Neural cell (in vitro differentiated cells): ENCODE measurements around the gene LRRC42. TPM values are rescaled to one million over a fixed set of nuclear protein-coding genes. Genes with fewer than 3 reads are reported as not detected.

Experiments used
- H2AFZ ChIP-seq: fragments of 200-600, 300-800 bp; sonication (generic), shearing (Covaris generic); 2 replicates; pipeline ENCODE4 v1.6.0; 2014; ENCODE audit warnings: low read depth, mild to moderate bottlenecking, antibody characterized with exemption, low read length, moderate library complexity
- H3F3A ChIP-seq: fragments of 200-600 bp; shearing (Covaris generic); 2 replicates; pipeline ENCODE4 v1.6.1; 2016; ENCODE audit warnings: mild to moderate bottlenecking, moderate library complexity, mixed read lengths, antibody characterized with exemption, low read length; ENCODE audit not compliant: insufficient read depth, poor library complexity, severe bottlenecking
- H3K27ac ChIP-seq: fragments of 200-600, 300-800 bp; sonication (generic), shearing (Covaris generic); 2 replicates; pipeline ENCODE4 v1.5.1; 2014; ENCODE audit warnings: mild to moderate bottlenecking, low read length, moderate library complexity
- H3K27me3 ChIP-seq: fragments of 300-800, 200-600 bp; sonication (generic), shearing (Covaris generic); 2 replicates; pipeline ENCODE4 v1.6.0; 2014; ENCODE audit warnings: mild to moderate bottlenecking, low read depth, low read length, moderate library complexity; ENCODE audit not compliant: insufficient read depth
- H3K36me3 ChIP-seq: fragments of 300-800, 200-600 bp; sonication (generic), shearing (Covaris generic); 2 replicates; pipeline ENCODE4 v1.5.1; 2014; ENCODE audit warnings: mild to moderate bottlenecking, antibody characterized with exemption, low read length, moderate library complexity; ENCODE audit not compliant: insufficient read depth
- H3K4me2 ChIP-seq: fragments of 300-800, 200-600 bp; sonication (generic), shearing (Covaris generic); 2 replicates; pipeline ENCODE4 v1.6.0; 2014; ENCODE audit warnings: mild to moderate bottlenecking, low read length
- H3K4me3 ChIP-seq: fragments of 300-800, 200-600 bp; sonication (generic), shearing (Covaris generic); 2 replicates; pipeline ENCODE4 v1.5.1; 2014; ENCODE audit warnings: mild to moderate bottlenecking, low read length, moderate library complexity
- H3K79me2 ChIP-seq: fragments of 200-600 bp; shearing (Covaris generic); replicated peaks from 2 replicates; pipeline ENCODE4 v1.6.0; 2014; ENCODE audit warnings: mild to moderate bottlenecking, low read length, moderate library complexity; ENCODE audit not compliant: insufficient read depth
- H3K9ac ChIP-seq: fragments of 300-800, 200-600 bp; sonication (generic), shearing (Covaris generic); 2 replicates; pipeline ENCODE4 v1.6.1; 2016; ENCODE audit warnings: mild to moderate bottlenecking, low read length, mixed read lengths
- H3K9me2 ChIP-seq: fragments of 200-600 bp; shearing (Covaris generic); 2 replicates; pipeline ENCODE4 v1.6.1; 2016; ENCODE audit warnings: mild to moderate bottlenecking, low read length, mixed read lengths; ENCODE audit not compliant: insufficient read depth
- H3K9me3 ChIP-seq: fragments of 200-600, 300-800 bp; sonication (generic), shearing (Covaris generic); 2 replicates; pipeline ENCODE4 v1.6.1; 2016; ENCODE audit warnings: mild to moderate bottlenecking, mixed run types, low read length, moderate library complexity, mixed read lengths
- H4K20me1 ChIP-seq: fragments of 200-600 bp; shearing (Covaris generic); 2 replicates; pipeline ENCODE4 v1.6.1; 2016; ENCODE audit warnings: mild to moderate bottlenecking, mixed run types; ENCODE audit not compliant: insufficient read depth
- EP300 ChIP-seq: fragments of 450-650 bp; conservative IDR thresholded peaks from 2 replicates; pipeline ENCODE4 v1.6.1; 2014; ENCODE audit warnings: antibody characterized with exemption, mild to moderate bottlenecking, moderate library complexity; ENCODE audit not compliant: poor library complexity, severe bottlenecking
- EZH2 ChIP-seq: fragments of 200-600, 300-800 bp; shearing (Covaris generic), sonication (generic); IDR thresholded peaks from 2 replicates; pipeline ENCODE4 v1.6.1; 2014; ENCODE audit warnings: antibody characterized with exemption, low read length, borderline replicate concordance, mild to moderate bottlenecking; ENCODE audit not compliant: insufficient read depth, poor library complexity, severe bottlenecking
- MXI1 ChIP-seq: fragments of 450-650 bp; conservative IDR thresholded peaks from 2 replicates; pipeline ENCODE4 v1.6.1; 2014; ENCODE audit warnings: antibody characterized with exemption, mild to moderate bottlenecking; ENCODE audit not compliant: poor library complexity, severe bottlenecking
- POLR2AphosphoS5 ChIP-seq: IDR thresholded peaks from 2 replicates; pipeline ENCODE4 v1.6.1; 2012
- RAD21 ChIP-seq: fragments of 450-650 bp; conservative IDR thresholded peaks from 2 replicates; pipeline ENCODE4 v1.6.1; 2014; ENCODE audit warnings: antibody characterized with exemption, mild to moderate bottlenecking, moderate library complexity
- SMC3 ChIP-seq: fragments of 450-650 bp; conservative IDR thresholded peaks from 2 replicates; pipeline ENCODE4 v1.6.1; 2014; ENCODE audit warnings: antibody characterized with exemption, mild to moderate bottlenecking, moderate library complexity; ENCODE audit not compliant: poor library complexity
- TAF1 ChIP-seq: IDR thresholded peaks from 2 replicates; pipeline ENCODE4 v1.6.1; 2012; ENCODE audit warnings: low read depth
- polyA plus RNA-seq: library from polyadenylated mRNA; depleted of rRNA; stranded (reverse); fragments of >200 nt; gene quantifications from 2 replicates; pipeline ENCODE4 v1.2.3, GENCODE V29; 2014
- TF ChIP-seq, protein P1 (sequence below): IDR thresholded peaks from 2 replicates; pipeline ENCODE4 v1.6.1; 2012; ENCODE audit warnings: borderline replicate concordance
- TF ChIP-seq, protein P2 (sequence below): fragments of 450-650 bp; IDR thresholded peaks from 2 replicates; pipeline ENCODE4 v1.5.1; 2014; ENCODE audit warnings: antibody characterized with exemption, mild to moderate bottlenecking, moderate library complexity; ENCODE audit not compliant: poor library complexity, severe bottlenecking

LRRC42 gene
- polyA plus RNA-seq, 1 donor from 2014 or later: 23.9 TPM

DNA sequence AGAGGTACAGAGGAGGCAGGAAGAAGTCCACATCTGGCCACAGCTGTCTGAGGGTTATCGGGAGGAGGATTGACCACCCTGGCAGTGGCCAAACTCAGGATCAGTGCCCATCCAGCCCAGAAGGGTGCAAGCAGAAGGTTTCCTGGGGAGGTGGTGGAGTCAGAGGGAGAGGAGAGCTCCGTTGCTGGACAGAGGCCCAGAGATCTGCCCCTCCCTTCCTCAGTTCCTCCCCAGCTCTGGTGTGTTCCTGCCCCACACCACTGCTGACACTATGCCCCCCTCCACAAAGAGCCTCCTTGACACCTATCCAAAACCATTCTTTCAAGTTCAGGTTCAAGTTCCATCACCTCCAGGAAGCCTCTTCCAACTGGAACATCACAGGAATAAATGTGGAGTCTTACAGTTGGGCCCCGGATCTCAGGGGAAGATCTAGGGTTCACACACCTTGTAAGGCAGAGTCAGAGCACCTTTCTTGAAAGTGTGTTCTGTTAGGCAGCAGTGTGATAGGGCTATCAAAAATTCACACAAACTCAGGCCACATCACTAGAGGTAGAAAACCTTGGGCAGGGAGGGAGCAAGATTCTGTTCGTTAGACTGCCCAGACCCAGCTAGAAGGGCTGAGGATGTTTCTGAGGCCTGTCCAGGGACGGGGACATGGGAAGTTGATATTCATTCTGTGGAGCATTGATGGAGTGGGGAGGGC lies 64.4 kb downstream of the LRRC42 start:
- Histone ChIP-seq H3K4me3 (no peak overlapping the region), H3K9ac (no peak overlapping the region), H4K20me1 (no peaks in the 10 kb centered on the region), H3K9me2 (no peaks in the 10 kb centered on the region), H3K27ac (no peak overlapping the region), H3K36me3 (no peaks in the 10 kb centered on the region), H3K9me3 (no peaks in the 10 kb centered on the region), H3K27me3 (no peaks in the 10 kb centered on the region), H3K4me2 (no peak overlapping the region), H3F3A (no peaks in the 10 kb centered on the region), H3K79me2 (no peaks in the 10 kb centered on the region), H2AFZ (no peak overlapping the region)
- TF ChIP-seq MXI1 (no peak), EZH2 (no peak), POLR2AphosphoS5 (no peak), TAF1 (no peak), SMC3 (no peak), RAD21 (no peak), EP300 (no peak)
- TF ChIP-seq, protein P1, sequence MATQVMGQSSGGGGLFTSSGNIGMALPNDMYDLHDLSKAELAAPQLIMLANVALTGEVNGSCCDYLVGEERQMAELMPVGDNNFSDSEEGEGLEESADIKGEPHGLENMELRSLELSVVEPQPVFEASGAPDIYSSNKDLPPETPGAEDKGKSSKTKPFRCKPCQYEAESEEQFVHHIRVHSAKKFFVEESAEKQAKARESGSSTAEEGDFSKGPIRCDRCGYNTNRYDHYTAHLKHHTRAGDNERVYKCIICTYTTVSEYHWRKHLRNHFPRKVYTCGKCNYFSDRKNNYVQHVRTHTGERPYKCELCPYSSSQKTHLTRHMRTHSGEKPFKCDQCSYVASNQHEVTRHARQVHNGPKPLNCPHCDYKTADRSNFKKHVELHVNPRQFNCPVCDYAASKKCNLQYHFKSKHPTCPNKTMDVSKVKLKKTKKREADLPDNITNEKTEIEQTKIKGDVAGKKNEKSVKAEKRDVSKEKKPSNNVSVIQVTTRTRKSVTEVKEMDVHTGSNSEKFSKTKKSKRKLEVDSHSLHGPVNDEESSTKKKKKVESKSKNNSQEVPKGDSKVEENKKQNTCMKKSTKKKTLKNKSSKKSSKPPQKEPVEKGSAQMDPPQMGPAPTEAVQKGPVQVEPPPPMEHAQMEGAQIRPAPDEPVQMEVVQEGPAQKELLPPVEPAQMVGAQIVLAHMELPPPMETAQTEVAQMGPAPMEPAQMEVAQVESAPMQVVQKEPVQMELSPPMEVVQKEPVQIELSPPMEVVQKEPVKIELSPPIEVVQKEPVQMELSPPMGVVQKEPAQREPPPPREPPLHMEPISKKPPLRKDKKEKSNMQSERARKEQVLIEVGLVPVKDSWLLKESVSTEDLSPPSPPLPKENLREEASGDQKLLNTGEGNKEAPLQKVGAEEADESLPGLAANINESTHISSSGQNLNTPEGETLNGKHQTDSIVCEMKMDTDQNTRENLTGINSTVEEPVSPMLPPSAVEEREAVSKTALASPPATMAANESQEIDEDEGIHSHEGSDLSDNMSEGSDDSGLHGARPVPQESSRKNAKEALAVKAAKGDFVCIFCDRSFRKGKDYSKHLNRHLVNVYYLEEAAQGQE: no peak
- TF ChIP-seq, protein P2, sequence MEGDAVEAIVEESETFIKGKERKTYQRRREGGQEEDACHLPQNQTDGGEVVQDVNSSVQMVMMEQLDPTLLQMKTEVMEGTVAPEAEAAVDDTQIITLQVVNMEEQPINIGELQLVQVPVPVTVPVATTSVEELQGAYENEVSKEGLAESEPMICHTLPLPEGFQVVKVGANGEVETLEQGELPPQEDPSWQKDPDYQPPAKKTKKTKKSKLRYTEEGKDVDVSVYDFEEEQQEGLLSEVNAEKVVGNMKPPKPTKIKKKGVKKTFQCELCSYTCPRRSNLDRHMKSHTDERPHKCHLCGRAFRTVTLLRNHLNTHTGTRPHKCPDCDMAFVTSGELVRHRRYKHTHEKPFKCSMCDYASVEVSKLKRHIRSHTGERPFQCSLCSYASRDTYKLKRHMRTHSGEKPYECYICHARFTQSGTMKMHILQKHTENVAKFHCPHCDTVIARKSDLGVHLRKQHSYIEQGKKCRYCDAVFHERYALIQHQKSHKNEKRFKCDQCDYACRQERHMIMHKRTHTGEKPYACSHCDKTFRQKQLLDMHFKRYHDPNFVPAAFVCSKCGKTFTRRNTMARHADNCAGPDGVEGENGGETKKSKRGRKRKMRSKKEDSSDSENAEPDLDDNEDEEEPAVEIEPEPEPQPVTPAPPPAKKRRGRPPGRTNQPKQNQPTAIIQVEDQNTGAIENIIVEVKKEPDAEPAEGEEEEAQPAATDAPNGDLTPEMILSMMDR: no peak

DNA sequence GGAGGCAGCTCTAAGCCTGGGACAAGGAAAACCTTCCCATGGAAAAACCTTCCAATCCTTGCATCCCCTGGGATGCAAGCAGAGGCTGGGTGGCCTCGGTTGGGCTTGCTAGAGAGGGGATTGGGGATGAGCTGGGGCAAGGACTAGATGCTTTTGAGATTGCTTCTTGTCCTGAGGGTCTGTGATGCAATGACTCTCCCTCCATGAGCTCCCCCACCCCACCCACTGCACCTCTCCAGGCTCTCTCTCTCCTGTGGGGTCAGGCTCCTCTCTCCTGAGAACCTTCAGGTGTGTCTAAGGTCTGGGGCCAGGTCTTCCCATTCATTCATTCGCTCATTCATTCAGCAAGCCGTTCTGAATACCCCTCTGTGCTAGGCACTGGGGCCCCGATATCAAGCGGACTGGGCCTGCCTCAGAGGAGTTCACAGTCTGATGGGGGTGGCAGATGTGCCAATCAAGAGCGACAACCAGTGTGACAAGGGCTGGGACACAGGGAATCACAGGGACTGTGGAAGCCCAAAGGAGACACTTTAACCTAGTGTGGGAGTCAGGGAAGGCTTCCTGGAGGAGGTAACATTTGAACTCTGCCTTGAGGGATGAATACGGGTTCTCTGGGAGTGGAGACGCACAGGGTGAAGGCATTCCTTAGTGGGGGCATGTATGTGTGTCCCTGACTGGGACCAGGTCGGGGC lies 65.3 kb downstream of the LRRC42 start:
- no peaks in the 10 kb centered on the region for H3K9me2 ChIP-seq
- H3K9me3 ChIP-seq: no peaks in the 10 kb centered on the region
- no peaks in the 10 kb centered on the region for H4K20me1 ChIP-seq
- no peak overlapping the region for H3K4me2 ChIP-seq
- no peak for TF ChIP-seq POLR2AphosphoS5
- no peak for TF ChIP-seq SMC3
- TF ChIP-seq MXI1: no peak
- no peak for TF ChIP-seq TAF1
- TF ChIP-seq RAD21: no peak
- TF ChIP-seq, protein P2: no peak
- no peak for TF ChIP-seq EZH2
- no peak for TF ChIP-seq EP300
- TF ChIP-seq, protein P1: no peak
- H3F3A ChIP-seq: no peaks in the 10 kb centered on the region
- H3K79me2 ChIP-seq: no peaks in the 10 kb centered on the region
- no peak overlapping the region for H3K4me3 ChIP-seq
- H3K27me3 ChIP-seq: no peaks in the 10 kb centered on the region
- no peaks in the 10 kb centered on the region for H3K36me3 ChIP-seq
- no peak overlapping the region for H3K9ac ChIP-seq
- H3K27ac ChIP-seq: no peak overlapping the region
- no peak overlapping the region for H2AFZ ChIP-seq
